ENCODE results near the gene WDFY4.

Gene WDFY4

GRCh38 chr10:49025347-49025983, 340.8 kb downstream of the WDFY4 start:
- no peak for DNase-seq (ENCODE audit: low read depth)

GRCh38 chr10:49028639-49029038, 344.0 kb downstream of the WDFY4 start:
- DNase-seq (ENCODE audit: low read depth), result no peak

- no peak for DNase-seq (ENCODE audit: low read depth)
Observed at GRCh38 chr10:49029666-49030065, 345.0 kb downstream of the WDFY4 start.

All from HS-27A (cell line).